ENCODE results near the gene ARID1B. TPM values are rescaled to one million over a fixed set of nuclear protein-coding genes. Genes with fewer than 3 reads are reported as not detected.

ARID1B gene
- total and polyA plus RNA-seq, 11 donors: 15.3 to 76.1 (median 40.7) TPM

DNA sequence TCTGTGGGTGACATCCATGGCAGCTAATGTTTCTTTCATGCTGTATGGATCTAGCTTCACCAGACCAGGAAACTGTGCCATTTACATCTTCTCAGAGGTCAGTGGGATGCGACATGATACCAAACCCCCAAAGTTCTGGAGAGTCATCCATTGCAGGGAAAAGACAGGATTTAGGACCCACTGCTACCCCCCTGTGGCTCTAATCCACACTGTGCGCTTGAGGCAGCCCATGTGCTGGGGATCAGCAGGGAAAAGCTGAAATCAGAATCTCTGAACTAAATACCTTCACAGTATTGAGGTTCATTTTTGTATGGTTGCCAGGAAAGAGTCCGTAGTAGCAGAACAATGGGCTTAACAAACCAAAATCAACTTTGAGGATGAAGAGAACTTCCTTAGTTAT, 381.7 kb downstream of the ARID1B start:
- intact Hi-C loops (cut with DNase I): no loop called here
- peak in 1 of 4 donors; percentile 34 for ATAC-seq
- Histone ChIP-seq H3K4me1 (peaks cover 0 to 21% (median 1%) of the 10 kb centered on the region in 12 donors), H3K27ac (no peak overlapping the region), H3K27me3 (no peaks in the 10 kb centered on the region), H3K4me3 (no peak overlapping the region), H3K9me3 (no peaks in the 10 kb centered on the region), H3K36me3 (peaks cover 0 to 35% (median 5%) of the 10 kb centered on the region in 9 donors)
- no peak for DNase-seq
- WGBS, 4 donors: 80 to 88% (median 85%) methylated on average over 3 of the region's 3 CpGs
- TF ChIP-seq CTCF (IDR thresholded peaks at IDR 0.05): peak in 1 of 12 donors; percentile 9
- no peak for TF ChIP-seq POLR2A (IDR thresholded peaks at IDR 0.05)

DNA sequence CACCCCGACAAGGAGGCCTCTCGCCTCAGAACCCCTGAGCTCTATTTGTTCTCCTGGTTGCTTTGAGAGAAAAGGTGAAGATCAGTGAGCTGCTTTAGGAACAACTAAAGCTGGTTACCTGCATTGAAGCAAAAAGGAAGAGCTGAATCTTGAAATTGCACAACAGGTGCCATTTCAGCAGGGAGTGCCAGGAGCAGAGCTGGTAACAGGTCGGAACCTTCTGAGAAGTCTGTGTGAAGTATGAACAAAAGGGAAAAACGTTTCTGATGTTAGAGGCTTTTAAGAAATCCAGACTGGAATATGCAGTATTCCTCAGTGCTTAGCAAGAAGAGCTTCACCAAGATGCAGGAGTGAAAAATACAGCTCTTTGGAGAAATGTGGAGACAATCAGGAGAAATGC, 382.2 kb downstream of the ARID1B start:
- 84 to 88% (median 87%) methylated on average over 4 of the region's 4 CpGs for WGBS, 4 donors

GRCh38 chr6:157161912-157162311, 384.7 kb downstream of the ARID1B start:
- 70 to 73% (median 71%) methylated on average over 4 of the region's 4 CpGs for WGBS, 4 donors
- Histone ChIP-seq H3K36me3 (peaks cover 0 to 25% (median 3%) of the 10 kb centered on the region in 9 donors), H3K4me1 (peaks cover 0 to 16% (median 0%) of the 10 kb centered on the region in 12 donors), H3K9me3 (no peaks in the 10 kb centered on the region), H3K27me3 (no peaks in the 10 kb centered on the region), H3K4me3 (no peak overlapping the region), H3K27ac (no peak overlapping the region)
- DNase-seq (no peak), ATAC-seq (no peak)
- intact Hi-C loops (cut with DNase I): no loop called here
- TF ChIP-seq CTCF (IDR thresholded peaks at IDR 0.05): no peak

More for the DNA sequence above, 382.2 kb downstream of the ARID1B start:
- Histone ChIP-seq H3K4me3 (no peak overlapping the region), H3K9me3 (no peaks in the 10 kb centered on the region), H3K36me3 (peaks cover 0 to 30% (median 5%) of the 10 kb centered on the region in 9 donors), H3K4me1 (peaks cover 0 to 21% (median 1%) of the 10 kb centered on the region in 12 donors), H3K27ac (no peak overlapping the region), H3K27me3 (no peaks in the 10 kb centered on the region)
- DNase-seq (no peak), ATAC-seq (no peak)
- intact Hi-C loops (cut with DNase I): no loop called here
- TF ChIP-seq CTCF (IDR thresholded peaks at IDR 0.05) (no peak), POLR2A (IDR thresholded peaks at IDR 0.05) (no peak)

DNA sequence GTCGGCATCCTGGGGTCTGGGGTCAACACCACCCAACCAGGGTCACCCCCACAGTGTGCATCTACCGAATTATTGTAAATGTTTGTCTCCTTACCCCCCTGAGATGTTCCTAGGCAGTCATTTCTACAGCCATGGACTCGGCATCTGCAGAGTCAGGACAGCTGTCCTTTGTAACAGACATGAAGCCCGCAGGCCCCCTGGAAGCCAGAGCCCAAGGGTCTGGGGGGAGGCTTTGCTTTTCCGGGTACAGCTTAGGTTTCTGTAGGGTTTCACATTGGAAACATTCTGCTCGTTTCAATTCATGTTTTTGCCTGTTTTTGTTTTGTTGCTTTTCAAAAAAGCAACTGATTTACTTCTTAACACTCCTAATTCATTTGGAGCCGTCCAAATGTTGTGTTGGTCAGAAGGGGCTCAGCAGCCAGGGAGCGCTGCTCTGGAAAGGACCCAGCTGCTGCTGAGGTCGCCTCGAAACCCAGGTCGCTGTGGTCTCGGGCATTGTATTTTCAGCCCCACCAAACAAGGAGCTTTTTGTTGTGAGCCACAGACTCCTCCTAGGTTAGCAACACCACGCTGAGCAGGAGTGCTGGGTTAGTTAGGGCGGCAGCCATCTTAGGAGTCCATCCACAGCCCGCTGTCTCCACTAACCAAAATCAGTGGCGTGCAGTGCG, 385.7 kb downstream of the ARID1B start:
- WGBS, 4 donors: 83 to 91% (median 85%) methylated on average over 17 of the region's 17 CpGs
- intact Hi-C loops (cut with DNase I): no loop called here
- ATAC-seq (peak in 3 of 4 donors; percentile 27 to 46 (median 34)), DNase-seq (no peak)
- Histone ChIP-seq H3K4me3 (no peak overlapping the region), H3K36me3 (peaks cover 0 to 28% (median 13%) of the 10 kb centered on the region in 9 donors), H3K27ac (peak overlapping the region in 1 of 12 donors; percentile 2), H3K4me1 (peaks cover 0 to 16% (median 0%) of the 10 kb centered on the region in 12 donors), H3K27me3 (no peaks in the 10 kb centered on the region), H3K9me3 (no peaks in the 10 kb centered on the region)
- no peak for TF ChIP-seq POLR2A (IDR thresholded peaks at IDR 0.05)
- TF ChIP-seq CTCF (IDR thresholded peaks at IDR 0.05): peak in 1 of 12 donors; percentile 8
